ENCODE measurements around the gene XPC.
"Not testable (repeated sequence)": the region's sequence is repeated elsewhere in the genome, so short reads cannot be mapped to it uniquely, and the experiment has no call there.

XPC gene

GRCh38 chr3:14133188-14133800 lies 45.1 kb downstream of the XPC start:
- DNase-seq (ENCODE audit: low read depth in 2 of 2), result no peak

GRCh38 chr3:14132689-14133088 lies 45.7 kb downstream of the XPC start:
- no peak for DNase-seq (ENCODE audit: low read depth in 2 of 2)

GRCh38 chr3:14132120-14132519 lies 46.3 kb downstream of the XPC start:
- DNase-seq (ENCODE audit: low read depth in 2 of 2), result no peak

- DNase-seq (ENCODE audit: low read depth in 2 of 2), result no peak
Measured at GRCh38 chr3:14131134-14131533, 47.3 kb downstream of the XPC start.

- no peak for DNase-seq (ENCODE audit: low read depth in 2 of 2)
Measured at GRCh38 chr3:14130707-14131106, 47.7 kb downstream of the XPC start.

- no peak for DNase-seq (ENCODE audit: low read depth in 2 of 2)
Measured at GRCh38 chr3:14130230-14130629, 48.2 kb downstream of the XPC start.

GRCh38 chr3:14129296-14129695 lies 49.1 kb downstream of the XPC start:
- DNase-seq (ENCODE audit: low read depth in 2 of 2), result no peak

GRCh38 chr3:14128724-14129123 lies 49.7 kb downstream of the XPC start:
- no peak for DNase-seq (ENCODE audit: low read depth in 2 of 2)

- no peak for DNase-seq (ENCODE audit: low read depth in 2 of 2)
Measured at GRCh38 chr3:14127516-14128161, 50.8 kb downstream of the XPC start.

- DNase-seq (ENCODE audit: low read depth in 2 of 2), result no peak
Measured at GRCh38 chr3:14126887-14127505, 51.4 kb downstream of the XPC start.

- DNase-seq (ENCODE audit: low read depth in 2 of 2), result no peak
Measured at GRCh38 chr3:14126017-14126886, 52.1 kb downstream of the XPC start.

GRCh38 chr3:14125193-14126016 lies 53.0 kb downstream of the XPC start:
- peak; percentile 49 to 60 for DNase-seq (ENCODE audit: low read depth in 2 of 2)

- peak; percentile 99 for DNase-seq (ENCODE audit: low read depth in 2 of 2)
Measured at GRCh38 chr3:14124615-14125192, 53.7 kb downstream of the XPC start, which contains the start of the genes CHCHD4 and TMEM43. CHCHD4 (minus strand) TSS chr3:14124870; CDS start chr3:14124676, 194 bp downstream. TMEM43 (plus strand) TSS chr3:14125052; CDS start chr3:14125194, 142 bp downstream.

GRCh38 chr3:14124223-14124614 lies 54.2 kb downstream of the XPC start:
- DNase-seq (ENCODE audit: low read depth in 2 of 2), result peak; percentile 52 to 62

- no peak for DNase-seq (ENCODE audit: low read depth in 2 of 2)
Measured at GRCh38 chr3:14123308-14124222, 54.8 kb downstream of the XPC start.

- no peak for DNase-seq (ENCODE audit: low read depth in 2 of 2)
Measured at GRCh38 chr3:14122301-14122700, 56.1 kb downstream of the XPC start.

GRCh38 chr3:14121859-14122258 lies 56.5 kb downstream of the XPC start:
- no peak for DNase-seq (ENCODE audit: low read depth in 2 of 2)

- not testable (repeated sequence) for DNase-seq (ENCODE audit: low read depth in 2 of 2)
Measured at GRCh38 chr3:14120921-14121448, 57.4 kb downstream of the XPC start.

- no peak for DNase-seq (ENCODE audit: low read depth in 2 of 2)
Measured at GRCh38 chr3:14120111-14120920, 58.1 kb downstream of the XPC start.

All from stimulated activated CD8-positive, alpha-beta memory T cell treated with anti-CD3 and anti-CD28 coated beads, Interleukin-7, amount 100 ng/mL, for 4 hours (primary cell).